ENCODE data around the gene MAB21L3.
"Not testable (repeated sequence)": the region's sequence is repeated elsewhere in the genome, so short reads cannot be mapped to it uniquely, and the experiment has no call there.

Gene MAB21L3

DNA sequence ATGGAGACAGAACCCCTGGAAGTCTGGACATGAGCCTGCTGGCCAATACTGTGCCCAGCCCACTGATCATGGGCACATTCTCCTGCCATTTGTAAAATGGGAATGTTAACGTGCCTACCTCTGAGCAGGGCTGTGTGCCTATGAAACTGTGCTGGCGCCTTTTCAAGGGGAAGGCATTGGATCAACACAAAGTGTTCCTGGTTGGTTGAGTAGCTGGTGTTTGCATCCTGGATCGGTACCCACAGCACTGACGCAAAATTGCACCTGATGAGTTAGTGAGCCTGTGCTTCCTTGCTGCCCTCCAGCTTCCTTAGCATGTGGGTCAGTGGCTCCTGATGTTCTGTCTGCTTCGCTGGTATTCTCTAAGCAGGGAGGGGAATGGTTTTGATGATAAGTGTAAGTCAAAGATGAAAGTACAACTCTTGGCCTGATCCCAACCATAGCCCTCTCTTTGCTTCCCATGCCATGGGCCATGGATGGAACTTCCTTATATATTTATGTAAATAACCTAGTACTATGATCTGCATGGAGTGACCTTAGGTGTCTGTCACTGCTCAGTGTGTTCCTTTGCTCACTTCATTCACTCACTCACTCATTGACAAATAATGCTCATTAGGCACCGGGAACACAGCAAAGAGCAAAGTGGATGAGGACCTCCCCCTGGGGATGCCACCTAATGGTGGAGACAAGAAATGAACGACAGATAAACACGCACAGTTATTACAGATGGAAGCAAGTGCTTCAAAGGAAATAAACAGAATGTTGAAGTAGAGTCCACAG, 22.7 kb downstream of the MAB21L3 start:
- no peak for DNase-seq (ENCODE audit: low read depth, low spot score)

DNA sequence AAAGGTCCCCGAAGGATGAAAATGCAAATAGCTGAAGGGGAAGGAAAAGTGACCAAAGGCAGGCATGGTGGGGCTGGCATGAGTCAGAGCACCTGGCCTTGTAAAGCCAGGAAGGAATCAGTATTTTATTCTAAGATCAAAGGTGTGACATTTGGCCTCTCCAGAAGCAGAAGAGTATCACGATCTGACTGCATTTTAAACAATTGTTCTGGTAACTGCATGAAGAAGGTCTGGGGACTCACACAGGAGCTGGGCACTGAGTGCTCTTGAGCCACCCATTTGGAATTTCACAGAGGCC, 23.2 kb downstream of the MAB21L3 start:
- no peak for DNase-seq (ENCODE audit: low read depth, low spot score)

DNA sequence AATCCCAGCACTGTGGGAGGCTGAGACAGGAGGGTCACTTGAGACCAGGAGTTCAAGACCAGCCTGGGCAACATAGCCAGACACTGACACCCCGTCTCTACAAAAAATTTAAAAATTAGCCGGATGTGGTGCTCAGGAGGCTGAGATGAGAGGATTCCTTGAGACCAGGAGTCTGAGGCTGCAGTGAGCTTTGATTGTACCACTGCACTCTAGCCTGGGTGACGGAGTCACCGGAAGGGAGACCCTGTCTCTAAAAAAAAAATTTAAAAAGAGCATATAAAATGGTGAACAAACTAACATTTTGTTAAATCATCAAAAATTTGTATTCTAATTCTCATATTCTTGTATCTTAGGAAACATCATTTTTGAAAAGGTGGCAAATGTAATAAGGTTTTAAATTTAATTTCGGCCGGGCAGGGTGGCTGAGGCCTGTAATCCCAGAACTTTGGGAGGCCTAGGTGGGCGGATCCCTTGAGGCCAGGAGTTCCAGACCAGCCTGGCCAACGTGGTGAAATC, 27.1 kb downstream of the MAB21L3 start:
- no peak for DNase-seq (ENCODE audit: low read depth, low spot score)

DNA sequence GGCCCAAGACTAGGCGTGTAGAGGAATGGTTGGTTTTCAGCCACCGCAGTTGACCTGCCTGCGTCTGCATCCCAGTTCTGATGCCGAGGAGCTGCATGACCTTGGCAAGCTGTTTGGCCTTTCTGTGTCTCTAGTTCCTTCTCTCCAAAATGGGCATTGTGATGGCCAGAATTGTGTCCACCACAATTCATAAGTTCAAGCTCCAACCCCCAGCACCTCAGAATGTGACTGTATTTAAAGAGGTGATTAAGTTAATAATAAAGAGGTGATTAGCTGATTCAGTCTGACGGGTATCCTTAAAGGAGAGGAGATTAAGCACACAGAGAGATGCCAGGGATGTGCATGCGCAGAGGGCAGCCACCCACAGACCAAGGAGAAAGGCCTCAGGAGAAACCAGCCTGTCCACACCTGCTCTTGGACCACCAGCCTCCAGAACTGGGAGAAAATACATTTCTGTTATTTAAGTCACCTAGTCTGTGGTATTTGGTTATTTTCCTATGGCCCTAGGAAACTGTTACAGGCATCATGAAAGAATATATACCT, 28.5 kb downstream of the MAB21L3 start:
- DNase-seq (ENCODE audit: low read depth, low spot score), result no peak

DNA sequence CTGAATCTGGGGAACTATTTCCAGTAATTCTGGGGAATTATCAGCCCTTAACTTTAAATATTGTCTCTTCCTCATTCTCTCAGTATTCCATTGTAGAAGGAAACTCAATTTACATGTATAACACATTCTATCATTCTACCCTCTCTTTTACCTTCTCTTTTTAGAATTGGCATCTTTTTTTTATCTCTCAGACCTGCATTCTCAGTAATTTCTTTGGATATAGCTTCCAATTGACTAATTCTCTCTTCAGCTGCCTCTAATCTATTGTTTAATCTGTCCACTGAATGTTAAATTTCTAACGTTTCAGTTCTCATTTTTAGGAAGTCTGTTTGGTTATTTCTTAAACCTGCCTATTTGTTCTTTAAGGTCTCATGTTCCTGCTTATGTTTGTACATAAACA, 33.0 kb downstream of the MAB21L3 start:
- DNase-seq (ENCODE audit: low read depth, low spot score), result no peak

DNA sequence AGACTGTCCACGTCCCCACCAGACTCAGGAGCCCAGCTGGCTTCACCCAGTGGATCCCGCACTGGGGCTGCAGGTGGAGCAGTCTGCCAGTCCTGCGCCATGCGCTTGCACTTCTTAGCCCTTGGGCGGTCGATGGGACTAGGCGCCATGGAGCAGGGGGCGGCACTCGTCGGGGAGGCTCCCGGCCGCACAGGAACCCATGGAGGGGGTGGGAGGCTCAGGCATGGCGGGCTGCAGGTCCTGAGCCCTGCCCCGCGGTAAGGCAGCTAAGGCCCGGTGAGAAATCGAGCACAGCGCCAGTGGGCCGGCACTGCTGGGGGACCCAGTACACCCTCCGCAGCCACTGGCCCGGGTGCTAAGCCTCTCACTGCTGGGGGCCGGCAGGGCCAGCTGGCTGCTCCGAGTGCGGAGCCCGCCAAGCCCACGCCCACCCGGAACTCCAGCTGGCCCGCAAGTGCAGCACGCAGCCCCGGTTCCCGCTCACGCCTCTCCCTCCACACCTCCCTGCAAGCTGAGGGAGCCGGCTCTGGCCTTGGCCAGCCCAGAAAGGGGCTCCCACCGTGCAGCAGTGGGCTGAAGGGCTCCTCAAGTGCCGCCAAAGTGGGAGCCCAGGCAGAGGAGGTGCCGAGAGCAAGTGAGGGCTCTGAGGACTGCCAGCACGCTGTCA, 35.4 kb downstream of the MAB21L3 start:
- not testable (repeated sequence) for DNase-seq (ENCODE audit: low read depth, low spot score)

DNA sequence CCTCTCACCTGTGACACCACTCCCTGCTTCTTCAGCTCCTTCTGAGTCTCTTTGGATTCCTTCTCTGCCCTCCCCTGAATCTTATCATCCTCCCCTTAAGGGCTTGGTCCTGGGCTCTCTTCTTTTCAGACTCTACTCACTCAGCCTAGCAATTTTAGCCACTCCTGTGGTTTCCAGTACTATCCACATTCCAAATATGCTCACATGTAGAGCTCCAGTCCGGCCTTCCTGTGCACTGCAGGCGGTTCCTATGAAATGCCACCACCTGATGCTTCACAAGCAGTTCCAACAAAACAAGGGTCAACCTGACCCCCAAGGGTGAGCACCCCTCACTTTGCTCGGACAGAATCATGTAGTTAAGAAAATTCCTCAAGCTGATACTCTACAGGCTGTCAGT, 35.9 kb downstream of the MAB21L3 start:
- no peak for DNase-seq (ENCODE audit: low read depth, low spot score)

DNA sequence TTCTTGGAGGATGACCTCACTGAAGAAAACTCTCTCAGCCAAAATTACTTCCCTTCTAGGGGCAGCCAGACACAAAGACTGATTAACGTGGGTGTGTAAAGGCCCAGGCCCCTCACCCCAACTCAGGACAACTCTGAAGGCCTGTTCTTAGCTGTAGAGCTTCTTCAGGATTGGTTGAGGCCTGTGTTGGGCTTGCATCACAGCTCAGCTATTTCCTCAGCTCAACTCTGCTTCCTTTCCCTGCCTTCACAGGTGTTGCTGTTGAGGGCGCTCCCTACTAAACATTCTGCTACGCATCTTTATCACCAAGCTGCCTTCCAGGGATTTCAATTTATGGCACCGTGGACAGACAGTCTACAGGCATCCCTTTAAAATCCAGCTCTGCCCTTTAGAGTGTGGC, 36.8 kb downstream of the MAB21L3 start:
- no peak for DNase-seq (ENCODE audit: low read depth, low spot score)

DNA sequence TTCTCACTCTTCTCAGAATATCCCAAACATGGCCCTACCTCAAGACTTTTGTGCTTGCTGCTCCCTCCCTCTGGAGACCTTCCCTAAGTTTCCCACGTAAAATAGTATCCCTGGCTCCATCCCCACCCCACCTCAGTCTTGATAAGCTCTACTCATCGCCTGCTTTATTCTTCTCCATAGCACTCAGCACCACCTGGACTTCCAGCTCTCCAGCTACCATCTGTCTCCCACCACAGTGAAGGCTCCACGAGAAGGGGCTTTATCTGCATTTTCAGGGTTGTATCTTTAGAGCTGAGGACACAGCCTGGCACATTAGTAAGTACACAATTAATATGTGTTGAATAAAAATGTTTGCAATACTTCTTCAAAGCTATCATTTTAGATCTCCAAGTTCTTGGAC, 37.8 kb downstream of the MAB21L3 start:
- DNase-seq (ENCODE audit: low read depth, low spot score), result no peak

DNA sequence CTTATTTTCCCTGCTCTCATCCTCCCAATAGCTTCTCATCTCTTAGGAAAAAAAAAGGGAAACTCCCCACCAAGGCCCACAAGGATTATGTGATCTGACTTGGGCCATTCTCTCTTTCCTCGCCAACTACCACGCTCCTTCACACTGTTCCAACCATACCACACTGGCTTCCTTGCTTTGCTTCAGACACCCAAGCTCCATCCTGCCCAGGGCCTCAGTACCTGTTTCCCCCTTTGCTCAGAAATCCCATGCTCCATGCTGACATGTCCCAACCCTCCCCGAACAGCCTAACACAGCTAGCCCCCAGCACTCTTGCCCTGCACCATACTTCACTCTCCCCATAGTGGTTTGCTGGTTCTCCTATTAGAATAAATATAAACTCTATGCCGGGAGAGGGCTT, 39.2 kb downstream of the MAB21L3 start:
- DNase-seq (ENCODE audit: low read depth, low spot score), result no peak

DNA sequence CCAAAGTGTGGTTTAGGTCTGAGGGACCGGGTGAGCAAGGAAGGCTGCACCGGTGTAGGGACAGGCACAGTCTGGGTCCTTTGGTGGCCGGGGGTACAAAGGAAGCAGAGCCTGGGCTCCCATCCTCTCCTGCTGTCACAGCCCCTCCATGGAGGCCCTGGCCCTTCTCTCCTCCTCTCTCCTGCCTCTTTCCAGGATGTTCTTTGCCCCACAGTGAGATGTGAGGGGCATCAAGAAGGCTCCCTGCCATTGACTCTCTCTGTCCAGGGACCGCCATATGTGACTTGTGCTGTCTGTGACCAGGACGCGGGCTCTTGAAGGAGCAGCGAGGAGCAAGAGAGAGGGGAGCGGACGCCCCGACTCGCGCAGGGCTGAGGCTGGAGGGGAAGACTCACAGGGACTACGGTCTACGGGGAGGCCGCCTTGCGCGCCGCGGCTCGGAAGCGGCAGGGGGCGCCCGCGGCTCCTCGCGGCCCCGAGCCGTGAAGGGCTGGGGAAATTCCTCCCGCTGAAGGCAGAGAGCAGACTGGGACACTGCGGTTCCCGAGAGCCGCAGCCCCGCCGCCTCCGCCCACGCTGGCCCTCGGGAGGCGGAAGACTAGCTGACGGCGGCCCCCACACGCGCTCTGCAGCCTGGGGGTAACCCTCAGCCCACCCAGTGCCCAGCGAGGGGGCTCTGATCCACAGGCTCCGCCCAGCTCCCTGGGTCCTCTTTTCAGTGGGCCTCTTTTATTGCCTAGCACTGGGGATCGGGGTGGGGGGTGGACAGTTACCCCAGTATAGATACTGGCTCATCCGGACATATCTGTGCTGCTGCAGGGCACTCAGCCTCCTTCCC, 40.8 kb downstream of the MAB21L3 start:
- DNase-seq (ENCODE audit: low read depth, low spot score), result peak; percentile 59

DNA sequence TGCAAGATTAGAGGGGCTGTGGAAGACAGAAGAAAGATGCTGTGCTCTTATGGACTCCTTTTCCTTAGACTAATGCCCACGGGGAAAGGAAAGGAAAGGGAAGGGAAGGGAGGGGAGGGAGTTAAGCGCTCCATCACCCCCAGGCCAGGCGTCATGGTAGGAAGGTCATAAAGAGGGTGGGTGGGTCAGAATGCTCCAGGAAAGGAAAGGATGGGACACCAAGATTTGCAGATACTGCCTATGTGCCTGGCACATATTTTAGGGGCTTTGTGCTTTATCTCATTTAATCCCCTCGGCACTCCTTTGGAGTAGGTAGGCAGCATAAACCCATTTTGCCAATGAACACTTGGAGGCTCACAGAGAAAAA, 41.4 kb downstream of the MAB21L3 start:
- DNase-seq (ENCODE audit: low read depth, low spot score), result no peak

DNA sequence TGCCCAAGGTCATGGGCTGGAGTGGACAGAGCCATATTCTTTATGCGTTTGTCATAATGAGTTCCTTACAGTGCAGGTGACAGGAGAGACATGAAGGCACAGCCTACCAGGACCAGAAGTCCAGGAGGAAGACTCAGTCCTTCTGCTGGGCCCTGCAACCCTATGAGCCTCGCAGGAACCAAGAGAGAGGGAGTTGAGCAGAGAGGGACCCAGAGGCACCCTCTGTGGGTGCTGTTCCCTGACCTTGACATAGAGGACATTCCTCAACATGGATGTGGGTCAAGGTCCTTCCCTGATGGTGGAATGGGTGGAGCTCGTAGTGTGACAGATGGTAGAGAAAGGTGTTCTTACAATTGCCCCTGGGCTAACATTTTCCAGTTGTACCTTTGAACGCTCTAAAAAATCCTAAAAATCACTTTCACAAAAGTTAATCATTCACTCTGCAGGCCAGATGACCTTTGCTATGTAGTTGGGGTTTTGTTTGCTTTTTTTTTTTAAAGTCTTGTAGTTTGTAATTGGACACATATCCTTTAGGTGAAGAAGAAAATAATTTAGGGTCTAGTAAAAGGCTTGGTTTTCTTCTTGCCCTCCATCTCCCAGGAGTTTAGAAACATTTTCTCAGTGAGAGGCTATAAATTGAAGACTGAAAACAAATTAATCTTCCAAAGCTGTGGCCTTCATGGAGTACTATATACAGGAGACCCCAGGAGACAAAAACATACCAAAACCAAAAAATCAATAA, 41.9 kb downstream of the MAB21L3 start:
- no peak for DNase-seq (ENCODE audit: low read depth, low spot score)

DNA sequence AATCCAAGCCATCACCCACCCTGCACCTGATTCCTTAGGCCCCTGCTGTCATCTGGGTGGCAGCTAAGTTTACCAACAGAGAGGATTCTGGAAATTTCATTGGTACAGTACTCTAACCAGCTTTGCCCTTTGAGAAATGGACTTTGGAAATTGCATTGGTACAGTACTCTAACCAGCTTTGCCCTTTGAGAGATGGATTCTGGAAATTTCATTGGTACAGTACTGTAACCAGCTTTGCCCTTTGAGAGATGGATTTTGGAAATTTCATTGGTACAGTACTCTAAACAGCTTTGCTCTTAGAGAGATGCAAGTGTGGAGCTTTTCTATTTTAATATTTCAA, 42.5 kb downstream of the MAB21L3 start:
- no peak for DNase-seq (ENCODE audit: low read depth, low spot score)

DNA sequence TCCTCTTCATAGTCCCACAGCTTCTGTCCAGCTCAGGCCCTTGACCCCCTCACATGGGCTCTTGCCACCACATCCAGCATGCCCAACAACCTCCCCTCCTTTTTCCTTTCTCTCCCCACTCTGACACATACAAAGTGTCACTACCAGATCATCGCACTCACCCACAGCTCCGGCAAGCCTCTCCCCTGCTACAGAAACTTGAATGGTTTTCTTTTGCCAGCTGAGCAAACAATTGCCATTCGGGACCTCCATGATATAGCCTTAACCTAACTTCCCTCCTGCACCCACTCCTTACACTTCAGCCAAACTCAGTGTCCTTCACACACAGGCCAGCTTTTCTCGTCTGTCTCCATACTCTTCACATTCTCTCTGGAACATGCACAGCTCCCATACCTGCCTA, 43.3 kb downstream of the MAB21L3 start:
- no peak for DNase-seq (ENCODE audit: low read depth, low spot score)

DNA sequence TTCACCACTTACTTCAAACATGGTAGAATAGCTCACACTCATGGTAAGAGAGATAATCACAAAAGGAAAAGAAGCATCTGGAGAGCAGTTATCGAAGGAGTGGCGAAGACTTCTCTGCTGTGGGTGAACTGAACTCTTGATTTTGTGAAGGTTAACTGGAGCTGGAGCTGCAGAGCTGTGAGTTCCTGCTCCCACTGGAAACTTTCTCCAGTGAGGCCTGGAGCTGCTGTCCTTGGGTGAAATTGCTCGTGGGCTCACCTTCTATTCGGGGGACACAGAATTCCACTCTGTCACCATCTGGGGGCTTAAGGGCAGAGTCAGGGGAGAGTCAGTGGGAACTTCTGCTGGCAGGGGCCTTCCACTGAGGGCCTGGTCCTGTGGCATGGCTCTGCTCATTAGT, 45.9 kb downstream of the MAB21L3 start:
- DNase-seq (ENCODE audit: low read depth, low spot score), result no peak

DNA sequence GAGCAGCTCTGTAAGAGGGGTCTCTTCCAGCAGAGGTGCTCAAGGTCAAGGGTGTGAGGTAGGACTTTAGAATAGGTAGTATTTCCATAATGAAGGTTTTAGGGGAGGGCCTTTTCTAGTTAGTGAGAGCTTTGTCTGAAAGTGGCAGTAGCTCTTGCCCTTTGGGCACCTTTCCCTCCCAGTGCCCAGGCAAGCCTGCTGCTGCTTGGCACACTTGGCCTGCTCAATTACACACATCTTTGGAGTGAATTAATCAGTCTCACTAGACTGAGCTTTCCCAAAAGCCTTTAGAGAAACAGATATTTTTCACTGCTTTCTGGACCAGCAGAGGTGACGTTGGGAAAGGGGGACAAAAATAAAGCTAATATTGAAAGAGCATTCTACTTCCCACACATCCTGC, 48.0 kb downstream of the MAB21L3 start:
- DNase-seq (ENCODE audit: low read depth, low spot score), result no peak

DNA sequence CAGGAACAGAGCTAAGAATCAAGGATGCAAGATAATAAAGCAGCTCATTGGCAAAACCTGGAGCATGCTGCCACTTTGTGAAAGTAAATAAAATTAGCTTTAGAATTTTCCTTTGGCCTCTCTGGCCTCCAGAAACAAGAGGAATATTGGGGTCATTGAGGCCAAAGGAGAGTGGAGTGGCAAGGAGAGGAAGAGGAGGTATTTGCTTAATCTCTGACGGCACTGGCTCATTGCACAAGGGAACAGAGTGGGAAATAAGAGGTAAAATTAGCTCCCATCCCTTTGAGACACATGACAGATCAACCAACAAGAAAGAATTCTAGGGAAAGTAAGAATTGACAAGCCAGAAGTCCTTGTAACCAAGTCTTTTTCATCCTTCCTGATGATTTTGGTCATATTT, 48.4 kb downstream of the MAB21L3 start:
- DNase-seq (ENCODE audit: low read depth, low spot score), result no peak

DNA sequence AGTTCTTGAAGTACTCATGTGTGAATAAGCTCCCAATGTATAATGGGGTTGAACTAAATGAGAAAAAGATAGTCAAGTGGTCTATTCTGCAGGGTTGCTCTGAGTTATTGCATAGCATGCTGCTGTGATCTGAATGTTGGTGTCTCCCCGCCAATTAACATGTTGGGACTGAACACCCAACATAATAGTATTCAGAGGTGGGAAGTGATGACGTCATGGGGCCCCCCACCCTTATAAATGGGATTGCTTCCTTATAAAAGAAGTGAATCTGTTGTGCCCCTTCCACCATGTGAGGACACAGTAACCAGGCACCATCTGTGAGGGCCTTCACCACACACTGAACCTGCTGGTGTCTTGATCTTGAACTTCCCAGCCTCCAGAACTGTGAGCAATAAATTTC, 50.2 kb downstream of the MAB21L3 start:
- DNase-seq (ENCODE audit: low read depth, low spot score), result no peak

DNA sequence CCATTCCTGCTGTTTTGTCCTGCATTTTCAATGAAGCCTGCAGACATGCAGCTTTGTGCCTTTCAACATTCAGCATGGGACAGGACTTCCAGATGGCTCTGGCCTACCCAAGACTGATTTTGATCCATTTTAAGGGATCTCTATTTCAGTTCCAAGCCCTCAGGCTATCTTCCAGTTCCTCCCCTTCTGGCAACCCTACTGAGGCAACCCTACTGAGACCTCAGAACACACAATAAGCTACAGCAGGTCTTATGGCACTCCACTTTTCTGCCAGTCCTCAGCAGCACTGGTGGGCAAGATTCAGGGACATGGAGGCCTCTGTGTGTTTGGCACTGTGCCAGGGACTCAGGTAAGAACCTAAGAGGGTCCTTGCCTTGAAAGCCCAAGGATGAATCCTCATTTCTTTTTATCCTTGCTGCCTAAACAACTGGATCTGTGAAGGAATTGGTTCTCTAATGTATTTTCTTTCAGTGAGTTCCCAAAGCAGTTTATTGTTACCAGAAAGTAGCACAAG, 50.7 kb downstream of the MAB21L3 start:
- no peak for DNase-seq (ENCODE audit: low read depth, low spot score)

DNA sequence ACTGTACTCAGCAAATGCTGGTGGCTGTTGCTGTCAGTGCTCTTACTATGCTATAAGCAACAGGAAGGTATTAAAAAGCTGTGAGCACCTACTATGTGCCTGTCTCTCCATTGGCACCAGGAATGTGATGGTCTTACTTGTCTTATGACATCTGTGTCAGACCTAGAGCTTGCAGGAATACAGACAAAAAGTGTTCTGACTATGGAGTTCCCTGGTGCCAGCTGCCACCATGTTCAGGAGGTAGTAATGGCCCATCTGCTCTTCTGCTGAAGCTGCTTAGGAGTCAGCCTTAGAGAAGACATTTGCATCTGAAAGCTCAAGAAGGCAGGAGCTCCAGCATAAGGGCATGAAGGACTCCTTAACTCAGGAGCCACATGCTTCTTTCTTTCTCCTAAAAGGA, 52.3 kb downstream of the MAB21L3 start:
- DNase-seq (ENCODE audit: low read depth, low spot score), result no peak

DNA sequence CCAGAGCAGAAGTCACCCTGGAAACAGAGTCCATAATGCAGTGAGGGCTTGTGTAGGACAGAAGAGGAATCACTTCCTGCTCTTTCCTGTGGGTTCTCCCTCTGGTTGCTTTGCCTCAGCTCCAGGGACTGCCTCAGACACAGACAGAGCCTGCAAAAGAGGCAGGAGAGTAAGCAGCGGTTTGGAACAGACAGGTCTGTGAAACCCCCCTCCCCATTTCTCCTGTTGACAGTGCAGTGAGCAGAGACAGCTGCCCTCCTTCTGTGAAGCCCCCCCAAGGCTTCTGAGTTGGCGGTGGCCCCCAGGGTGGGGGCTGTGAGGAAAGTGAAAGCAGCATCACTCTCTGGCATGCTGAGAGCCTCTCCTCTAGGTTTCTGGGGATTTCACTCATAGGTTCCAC, 53.0 kb downstream of the MAB21L3 start:
- no peak for DNase-seq (ENCODE audit: low read depth, low spot score)
